ENCODE measurements around the gene SYT7. TPM values are rescaled to one million over a fixed set of nuclear protein-coding genes. Genes with fewer than 3 reads are reported as not detected.

The SYT7 gene
- polyA plus RNA-seq, 4 donors, result 0.81 to 12.2 (median 3.0) TPM

GRCh38 chr11:61613051-61613450 is 32.2 kb upstream of the SYT7 start:
- Histone ChIP-seq H3K27ac (ENCODE audit: low read depth in 1 of 3, low read length in 2 of 3) (no peak overlapping the region), H3K4me3 (ENCODE audit: low read depth in 1 of 3, low read length in 3 of 3) (no peak overlapping the region), H3K36me3 (ENCODE audit: control insufficient read depth in 3 of 3, insufficient read depth in 2 of 3, low read depth in 1 of 3, low read length in 3 of 3) (no peaks in the 10 kb centered on the region), H3K9me3 (ENCODE audit: control insufficient read depth in 2 of 2, insufficient read depth in 1 of 2, low read depth in 1 of 2, low read length in 1 of 2) (no peaks in the 10 kb centered on the region), H3K4me1 (ENCODE audit: control insufficient read depth in 3 of 3, insufficient read depth in 2 of 3, low read depth in 1 of 3, low read length in 2 of 3) (peaks cover 0 to 25% (median 0%) of the 10 kb centered on the region in 3 donors), H3K27me3 (ENCODE audit: control insufficient read depth in 3 of 3, insufficient read depth in 3 of 3, low read length in 3 of 3) (peaks cover 0 to 3% (median 0%) of the 10 kb centered on the region in 3 donors)
- FAIRE-seq, result no peak
- DNase-seq, result no peak
- WGBS, 3 donors, result 66 to 78% (median 78%) methylated on average over 9 of the region's 9 CpGs

- FAIRE-seq (no peak), DNase-seq (no peak)
- H3K9me3 ChIP-seq (ENCODE audit: control insufficient read depth in 2 of 2, insufficient read depth in 1 of 2, low read depth in 1 of 2, low read length in 1 of 2), result no peaks in the 10 kb centered on the region
Measured at GRCh38 chr11:61611309-61611708, 30.4 kb upstream of the SYT7 start.

GRCh38 chr11:61610905-61611304 is 30.0 kb upstream of the SYT7 start:
- no peak overlapping the region for H3K4me3 ChIP-seq (ENCODE audit: low read depth in 1 of 3, low read length in 3 of 3)
- peaks cover 0 to 3% (median 0%) of the 10 kb centered on the region in 3 donors for H3K27me3 ChIP-seq (ENCODE audit: control insufficient read depth in 3 of 3, insufficient read depth in 3 of 3, low read length in 3 of 3)
- H3K27ac ChIP-seq (ENCODE audit: low read depth in 1 of 3, low read length in 2 of 3), result peak overlapping the region in 1 of 3 donors; percentile 49
- peaks cover 0 to 25% (median 0%) of the 10 kb centered on the region in 3 donors for H3K4me1 ChIP-seq (ENCODE audit: control insufficient read depth in 3 of 3, insufficient read depth in 2 of 3, low read depth in 1 of 3, low read length in 2 of 3)
- H3K36me3 ChIP-seq (ENCODE audit: control insufficient read depth in 3 of 3, insufficient read depth in 2 of 3, low read depth in 1 of 3, low read length in 3 of 3), result no peaks in the 10 kb centered on the region
- FAIRE-seq (no peak), DNase-seq (no peak)
- no peaks in the 10 kb centered on the region for H3K9me3 ChIP-seq (ENCODE audit: control insufficient read depth in 2 of 2, insufficient read depth in 1 of 2, low read depth in 1 of 2, low read length in 1 of 2)
- 76 to 80% (median 78%) methylated on average over 7 to 9 of the region's 9 CpGs for WGBS, 3 donors

More at GRCh38 chr11:61611309-61611708, 30.4 kb upstream of the SYT7 start:
- H3K4me3 ChIP-seq (ENCODE audit: low read depth in 1 of 3, low read length in 3 of 3), result no peak overlapping the region
- no peak overlapping the region for H3K27ac ChIP-seq (ENCODE audit: low read depth in 1 of 3, low read length in 2 of 3)
- H3K36me3 ChIP-seq (ENCODE audit: control insufficient read depth in 3 of 3, insufficient read depth in 2 of 3, low read depth in 1 of 3, low read length in 3 of 3), result no peaks in the 10 kb centered on the region
- WGBS, 3 donors, result 75 to 84% (median 80%) methylated on average over 7 to 8 of the region's 8 CpGs
- peaks cover 0 to 25% (median 0%) of the 10 kb centered on the region in 3 donors for H3K4me1 ChIP-seq (ENCODE audit: control insufficient read depth in 3 of 3, insufficient read depth in 2 of 3, low read depth in 1 of 3, low read length in 2 of 3)
- peaks cover 0 to 3% (median 0%) of the 10 kb centered on the region in 3 donors for H3K27me3 ChIP-seq (ENCODE audit: control insufficient read depth in 3 of 3, insufficient read depth in 3 of 3, low read length in 3 of 3)

- Histone ChIP-seq H3K36me3 (ENCODE audit: control insufficient read depth in 3 of 3, insufficient read depth in 2 of 3, low read depth in 1 of 3, low read length in 3 of 3) (no peaks in the 10 kb centered on the region), H3K27ac (ENCODE audit: low read depth in 1 of 3, low read length in 2 of 3) (peak overlapping the region in 1 of 3 donors; percentile 49), H3K27me3 (ENCODE audit: control insufficient read depth in 3 of 3, insufficient read depth in 3 of 3, low read length in 3 of 3) (peaks cover 0 to 3% (median 0%) of the 10 kb centered on the region in 3 donors), H3K4me3 (ENCODE audit: low read depth in 1 of 3, low read length in 3 of 3) (no peak overlapping the region), H3K9me3 (ENCODE audit: control insufficient read depth in 2 of 2, insufficient read depth in 1 of 2, low read depth in 1 of 2, low read length in 1 of 2) (no peaks in the 10 kb centered on the region), H3K4me1 (ENCODE audit: control insufficient read depth in 3 of 3, insufficient read depth in 2 of 3, low read depth in 1 of 3, low read length in 2 of 3) (peaks cover 0 to 25% (median 0%) of the 10 kb centered on the region in 3 donors)
- 9 to 37% (median 16%) methylated on average over 8 of the region's 8 CpGs for WGBS, 3 donors
- DNase-seq (peak; percentile 29 to 63), FAIRE-seq (no peak)
Measured at GRCh38 chr11:61609980-61610366, 29.1 kb upstream of the SYT7 start.

GRCh38 chr11:61609000-61609979 is 28.4 kb upstream of the SYT7 start:
- H3K9me3 ChIP-seq (ENCODE audit: control insufficient read depth in 2 of 2, insufficient read depth in 1 of 2, low read depth in 1 of 2, low read length in 1 of 2), result no peaks in the 10 kb centered on the region
- H3K27ac ChIP-seq (ENCODE audit: low read depth in 1 of 3, low read length in 2 of 3), result peak overlapping the region in 1 of 3 donors; percentile 71
- H3K27me3 ChIP-seq (ENCODE audit: control insufficient read depth in 3 of 3, insufficient read depth in 3 of 3, low read length in 3 of 3), result peaks cover 0 to 3% (median 0%) of the 10 kb centered on the region in 3 donors
- 23 to 43% (median 38%) methylated on average over 19 to 22 of the region's 22 CpGs for WGBS, 3 donors
- peaks cover 0 to 25% (median 0%) of the 10 kb centered on the region in 3 donors for H3K4me1 ChIP-seq (ENCODE audit: control insufficient read depth in 3 of 3, insufficient read depth in 2 of 3, low read depth in 1 of 3, low read length in 2 of 3)
- no peak overlapping the region for H3K4me3 ChIP-seq (ENCODE audit: low read depth in 1 of 3, low read length in 3 of 3)
- H3K36me3 ChIP-seq (ENCODE audit: control insufficient read depth in 3 of 3, insufficient read depth in 2 of 3, low read depth in 1 of 3, low read length in 3 of 3), result no peaks in the 10 kb centered on the region
- FAIRE-seq (no peak), DNase-seq (peak; percentile 65 to 77)

- H3K27ac ChIP-seq (ENCODE audit: low read depth in 1 of 3, low read length in 2 of 3), result peak overlapping the region in 1 of 3 donors; percentile 71
- WGBS, 3 donors, result 72 to 82% (median 76%) methylated on average over 14 of the region's 14 CpGs
- FAIRE-seq, result no peak
Measured at GRCh38 chr11:61607920-61608599, 27.2 kb upstream of the SYT7 start.

GRCh38 chr11:61607426-61607825 is 26.6 kb upstream of the SYT7 start:
- WGBS, 3 donors, result 69 to 84% (median 78%) methylated on average over 3 of the region's 3 CpGs
- no peak for FAIRE-seq

More at GRCh38 chr11:61607920-61608599, 27.2 kb upstream of the SYT7 start:
- DNase-seq, result no peak
- H3K27me3 ChIP-seq (ENCODE audit: control insufficient read depth in 3 of 3, insufficient read depth in 3 of 3, low read length in 3 of 3), result peaks cover 0 to 5% (median 0%) of the 10 kb centered on the region in 3 donors
- no peaks in the 10 kb centered on the region for H3K9me3 ChIP-seq (ENCODE audit: control insufficient read depth in 2 of 2, insufficient read depth in 1 of 2, low read depth in 1 of 2, low read length in 1 of 2)
- H3K4me3 ChIP-seq (ENCODE audit: low read depth in 1 of 3, low read length in 3 of 3), result no peak overlapping the region
- H3K36me3 ChIP-seq (ENCODE audit: control insufficient read depth in 3 of 3, insufficient read depth in 2 of 3, low read depth in 1 of 3, low read length in 3 of 3), result no peaks in the 10 kb centered on the region
- H3K4me1 ChIP-seq (ENCODE audit: control insufficient read depth in 3 of 3, insufficient read depth in 2 of 3, low read depth in 1 of 3, low read length in 2 of 3), result peaks cover 0 to 32% (median 0%) of the 10 kb centered on the region in 3 donors

GRCh38 chr11:61603667-61604066 is 22.8 kb upstream of the SYT7 start:
- no peak overlapping the region for H3K4me3 ChIP-seq (ENCODE audit: low read depth in 1 of 3, low read length in 3 of 3)
- H3K9me3 ChIP-seq (ENCODE audit: control insufficient read depth in 2 of 2, insufficient read depth in 1 of 2, low read depth in 1 of 2, low read length in 1 of 2), result no peaks in the 10 kb centered on the region
- WGBS, 3 donors, result 41 to 62% (median 53%) methylated on average over 6 of the region's 6 CpGs
- peaks cover 0 to 17% (median 0%) of the 10 kb centered on the region in 3 donors for H3K4me1 ChIP-seq (ENCODE audit: control insufficient read depth in 3 of 3, insufficient read depth in 2 of 3, low read depth in 1 of 3, low read length in 2 of 3)
- H3K27ac ChIP-seq (ENCODE audit: low read depth in 1 of 3, low read length in 2 of 3), result peak overlapping the region in 2 of 3 donors; percentile 37 to 70
- FAIRE-seq (no peak), DNase-seq (peak in 1 of 2 donors; percentile 35)
- peaks cover 0 to 15% (median 0%) of the 10 kb centered on the region in 3 donors for H3K27me3 ChIP-seq (ENCODE audit: control insufficient read depth in 3 of 3, insufficient read depth in 3 of 3, low read length in 3 of 3)
- H3K36me3 ChIP-seq (ENCODE audit: control insufficient read depth in 3 of 3, insufficient read depth in 2 of 3, low read depth in 1 of 3, low read length in 3 of 3), result no peaks in the 10 kb centered on the region

More at GRCh38 chr11:61607426-61607825, 26.6 kb upstream of the SYT7 start:
- no peak for DNase-seq
- Histone ChIP-seq H3K4me1 (ENCODE audit: control insufficient read depth in 3 of 3, insufficient read depth in 2 of 3, low read depth in 1 of 3, low read length in 2 of 3) (peaks cover 0 to 38% (median 0%) of the 10 kb centered on the region in 3 donors), H3K36me3 (ENCODE audit: control insufficient read depth in 3 of 3, insufficient read depth in 2 of 3, low read depth in 1 of 3, low read length in 3 of 3) (no peaks in the 10 kb centered on the region), H3K9me3 (ENCODE audit: control insufficient read depth in 2 of 2, insufficient read depth in 1 of 2, low read depth in 1 of 2, low read length in 1 of 2) (no peaks in the 10 kb centered on the region), H3K27me3 (ENCODE audit: control insufficient read depth in 3 of 3, insufficient read depth in 3 of 3, low read length in 3 of 3) (peaks cover 0 to 6% (median 0%) of the 10 kb centered on the region in 3 donors), H3K27ac (ENCODE audit: low read depth in 1 of 3, low read length in 2 of 3) (no peak overlapping the region), H3K4me3 (ENCODE audit: low read depth in 1 of 3, low read length in 3 of 3) (no peak overlapping the region)
